Inflammatory macrophage treated with lipopolysaccharide for 4 hours (primary cell): ENCODE results near the gene TGFBI.
A peak's percentile ranks its signal among the peaks of the same experiment; 100 is the strongest.
"Not testable (repeated sequence)": the region's sequence is repeated elsewhere in the genome, so short reads cannot be mapped to it uniquely, and the experiment has no call there.

ENCODE experiments used
- DNase-seq: peaks from one replicate; pipeline ENCODE4 v3.0.0-alpha.2; 2020

The TGFBI gene

DNA sequence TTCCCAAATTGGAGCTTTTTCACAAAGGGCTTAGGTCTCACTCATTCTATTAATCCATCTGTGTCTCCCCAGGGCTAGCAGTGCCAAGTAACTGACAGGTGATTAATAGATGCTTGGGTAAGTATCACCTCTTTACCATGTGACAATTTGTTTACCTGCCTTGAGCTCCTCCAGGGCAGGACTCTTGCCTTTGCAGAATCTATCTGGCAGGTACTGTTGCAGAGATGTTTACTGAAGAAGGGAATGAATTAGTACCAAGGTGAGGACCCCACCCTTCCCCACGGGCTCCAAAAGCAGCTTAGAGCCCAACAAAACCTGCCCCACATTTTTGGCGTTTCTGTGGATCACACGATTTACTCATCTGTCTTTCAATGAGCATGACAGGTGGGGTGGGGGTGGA is 698 bp upstream of the TGFBI start:
- no peak for DNase-seq

DNA sequence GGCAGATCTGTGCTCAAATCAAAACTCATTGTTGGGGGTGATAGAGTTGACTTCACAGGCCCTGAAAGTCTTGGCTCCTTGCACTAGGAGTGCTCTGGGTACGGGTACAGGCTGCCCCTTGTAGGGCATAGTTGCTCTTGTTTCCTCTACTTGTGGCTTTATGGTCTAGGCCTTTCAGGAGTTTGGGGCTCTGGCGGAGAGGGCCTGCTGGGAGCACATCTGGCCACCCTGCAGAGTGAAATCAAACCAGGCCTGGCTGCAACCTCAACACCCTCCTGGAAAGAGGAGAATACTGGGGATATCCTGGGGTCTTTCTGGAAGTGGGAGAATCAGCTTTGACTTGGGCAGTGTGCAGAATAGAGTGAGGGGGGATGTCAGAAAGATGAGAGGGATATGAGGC is 1.5 kb downstream of the TGFBI start:
- DNase-seq = no peak

DNA sequence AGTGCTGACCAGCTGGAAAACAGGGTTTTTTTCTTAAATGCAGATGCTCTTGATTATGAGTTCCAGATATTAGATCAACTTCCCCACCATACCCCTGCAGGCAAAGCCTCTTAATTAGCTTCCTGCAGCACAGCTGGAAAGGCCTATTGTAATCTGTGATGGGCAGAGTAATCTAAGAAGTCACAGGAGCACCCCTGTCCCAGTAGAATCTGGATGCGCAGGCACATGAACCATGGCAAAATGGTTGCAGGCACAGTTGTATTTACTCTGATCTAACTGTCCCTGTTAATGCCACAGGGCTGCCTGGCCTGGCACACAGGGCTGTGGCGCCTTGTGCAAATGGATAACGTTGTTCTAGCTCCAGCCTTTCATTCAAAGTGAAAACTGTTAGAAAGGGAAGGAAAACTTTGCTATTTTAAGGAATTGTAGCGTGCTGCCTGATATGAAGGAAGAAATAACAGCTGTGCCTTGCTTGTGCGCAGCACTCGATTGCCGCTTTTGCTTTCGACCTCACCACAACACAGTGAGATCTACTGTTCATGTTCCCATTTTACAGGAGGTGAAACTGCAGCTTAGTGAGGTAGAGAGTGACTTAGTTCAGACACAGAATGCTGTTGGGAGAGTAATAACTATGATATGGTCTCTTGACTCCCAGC is 2.3 kb downstream of the TGFBI start:
- DNase-seq = peak; percentile 70

DNA sequence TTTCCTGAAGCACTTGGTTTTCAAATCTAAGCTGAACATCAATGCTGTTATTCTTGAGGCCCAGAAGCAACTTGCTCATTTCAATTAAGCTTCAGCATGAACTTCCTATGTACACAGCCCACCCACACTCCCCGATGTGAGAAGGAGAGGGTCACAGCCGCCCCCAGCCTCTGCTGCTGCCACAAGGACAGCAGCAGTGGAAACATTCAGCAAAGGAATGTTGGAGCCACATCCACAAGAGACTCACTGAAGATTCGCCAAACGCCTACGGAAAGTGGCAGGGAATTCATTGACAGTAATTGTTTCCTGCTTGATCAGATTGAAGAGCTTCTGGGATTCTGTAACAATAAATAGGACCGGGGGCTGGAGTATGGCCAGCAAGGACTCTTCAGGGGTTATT is 2.9 kb downstream of the TGFBI start:
- DNase-seq = no peak

DNA sequence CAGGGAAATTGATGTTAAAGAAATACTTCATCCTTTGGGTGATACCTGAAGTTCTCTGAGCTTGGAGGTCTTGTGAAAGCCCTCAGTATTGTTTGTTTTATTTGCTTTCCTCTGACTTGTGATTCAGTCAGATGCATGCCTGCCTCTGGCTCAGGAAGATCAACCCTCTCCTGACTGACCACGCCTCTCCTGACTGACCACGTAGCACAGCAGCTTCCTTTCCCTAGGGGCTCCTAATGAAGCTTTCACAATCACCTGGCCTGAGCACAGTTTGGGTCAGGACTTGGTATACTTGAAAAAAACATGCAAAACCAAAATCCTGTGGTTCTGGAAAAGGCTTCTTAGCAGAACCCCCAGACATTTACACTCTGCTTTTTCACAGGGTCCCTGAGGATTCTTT is 3.8 kb downstream of the TGFBI start:
- no peak for DNase-seq

DNA sequence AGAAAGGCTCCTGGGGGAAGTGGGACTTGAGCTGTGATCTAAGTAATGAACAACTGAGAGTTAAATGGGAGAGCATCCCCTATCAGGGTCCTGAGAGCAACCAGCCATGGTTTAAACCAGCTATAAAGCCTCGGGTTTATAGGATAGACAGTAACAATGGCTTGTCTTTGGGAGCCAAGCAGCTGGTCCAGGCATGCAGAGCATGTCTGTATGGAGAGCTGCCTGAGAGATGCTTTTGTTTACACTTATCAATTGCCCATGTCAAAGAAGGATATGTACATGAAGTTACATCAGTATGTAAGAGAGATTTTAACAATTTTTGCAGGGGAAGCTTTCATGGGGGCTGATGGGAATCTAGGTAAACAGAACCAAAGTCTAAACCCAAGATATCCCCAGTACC is 4.4 kb downstream of the TGFBI start:
- no peak for DNase-seq

DNA sequence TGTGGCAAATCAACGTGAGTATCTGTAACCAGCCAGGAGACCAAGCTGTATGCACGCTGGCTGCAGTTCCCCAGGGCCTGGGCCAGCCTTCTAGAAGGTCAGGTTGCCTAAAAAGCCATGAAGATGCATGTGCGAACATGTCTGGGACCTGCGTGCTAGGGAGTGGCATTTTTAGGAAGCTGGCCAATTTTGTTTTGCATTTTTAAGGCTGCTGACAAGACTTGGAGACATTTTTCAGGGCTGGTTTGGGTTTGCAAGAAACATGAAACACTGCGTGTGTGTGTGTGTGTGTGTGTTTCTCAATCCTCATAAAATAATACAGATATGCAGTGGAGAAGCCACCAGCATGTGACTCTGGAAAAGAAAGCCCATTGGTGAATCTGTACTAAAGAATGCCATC is 5.1 kb downstream of the TGFBI start:
- no peak for DNase-seq

DNA sequence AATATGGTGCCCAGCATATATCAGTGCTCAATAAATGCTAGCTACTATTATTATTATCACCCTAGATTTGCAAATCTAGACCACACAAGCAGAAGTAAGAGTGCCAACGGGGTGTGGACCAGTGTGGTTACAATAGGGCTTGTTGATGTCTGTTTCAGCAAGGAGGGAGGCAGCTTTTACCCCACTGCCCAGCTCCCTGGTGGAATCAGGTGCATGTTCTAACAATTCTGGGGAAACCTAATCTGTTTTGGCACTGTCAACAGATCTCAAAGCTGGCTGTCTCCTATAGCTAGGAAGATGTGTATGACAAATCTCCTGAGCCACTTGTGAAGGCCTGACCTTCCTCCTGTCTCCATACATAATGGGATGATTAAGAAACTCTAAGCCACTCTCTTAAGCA is 5.7 kb downstream of the TGFBI start:
- DNase-seq = no peak

DNA sequence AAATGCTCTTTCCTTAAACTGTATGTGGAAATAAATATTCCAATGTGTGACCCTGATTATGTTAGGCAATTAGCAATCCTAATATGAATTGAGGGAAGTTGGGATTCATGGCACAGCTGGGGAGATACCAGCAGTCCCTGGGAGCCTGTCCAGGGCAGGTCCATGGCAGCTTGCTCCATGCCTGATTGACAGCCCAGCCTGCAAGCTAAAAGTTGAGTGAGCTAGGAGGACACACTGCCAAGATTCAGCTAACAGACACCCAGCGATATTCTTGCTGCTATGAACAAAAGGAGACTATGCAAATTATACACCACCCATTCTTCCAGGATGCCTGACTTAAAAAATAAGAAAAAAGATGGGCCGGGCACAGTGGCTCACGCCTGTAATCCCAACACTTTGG is 6.2 kb downstream of the TGFBI start:
- DNase-seq = no peak

DNA sequence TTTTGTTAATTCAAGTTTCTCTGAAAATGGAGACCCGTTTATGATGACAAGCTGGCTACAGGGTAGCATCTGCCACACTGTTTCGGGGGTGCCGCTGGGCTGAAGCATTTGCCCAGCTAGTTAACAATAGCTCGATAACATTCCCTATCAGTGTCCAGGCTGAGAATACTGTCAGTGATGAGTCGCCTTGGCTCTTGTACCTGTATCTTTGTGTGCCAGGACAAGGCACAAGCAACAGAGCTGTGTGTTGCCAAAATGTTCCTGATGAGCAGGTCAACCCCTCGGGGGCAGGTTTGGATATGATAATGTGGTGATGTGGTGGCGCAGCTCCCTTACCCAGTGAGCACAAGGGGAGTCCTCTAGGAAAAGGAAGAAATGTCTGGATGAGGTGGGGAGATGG is 7.0 kb downstream of the TGFBI start:
- no peak for DNase-seq

DNA sequence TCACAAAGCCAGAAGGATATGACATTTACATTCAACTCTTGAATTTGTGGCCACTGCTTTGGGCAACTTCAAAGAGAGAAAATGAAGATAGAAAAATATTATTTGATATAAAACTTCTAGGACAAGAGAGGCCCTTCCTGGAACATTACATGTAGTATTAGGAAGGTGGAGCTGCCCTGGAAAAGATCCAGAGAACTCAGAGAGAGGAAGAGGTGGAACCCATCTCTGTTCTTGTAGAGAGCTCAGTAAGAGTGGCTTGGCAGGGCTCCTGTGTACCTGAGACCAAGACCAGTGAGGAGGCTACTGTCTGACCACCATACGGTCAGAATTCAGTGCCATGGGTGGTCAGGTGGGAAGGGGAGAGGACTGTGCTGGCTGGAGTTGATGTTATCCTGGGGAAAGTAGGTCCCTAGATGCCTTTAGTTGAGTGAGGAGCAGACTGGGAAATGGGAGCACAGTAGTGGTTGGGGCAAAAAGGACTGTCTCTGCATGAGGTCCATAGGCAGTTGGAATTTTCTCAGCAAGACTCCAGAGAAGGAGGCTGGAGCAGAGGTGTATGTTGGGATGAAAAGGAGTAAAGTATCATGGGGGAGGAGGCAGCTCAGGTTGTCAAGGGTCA is 7.6 kb downstream of the TGFBI start:
- no peak for DNase-seq

DNA sequence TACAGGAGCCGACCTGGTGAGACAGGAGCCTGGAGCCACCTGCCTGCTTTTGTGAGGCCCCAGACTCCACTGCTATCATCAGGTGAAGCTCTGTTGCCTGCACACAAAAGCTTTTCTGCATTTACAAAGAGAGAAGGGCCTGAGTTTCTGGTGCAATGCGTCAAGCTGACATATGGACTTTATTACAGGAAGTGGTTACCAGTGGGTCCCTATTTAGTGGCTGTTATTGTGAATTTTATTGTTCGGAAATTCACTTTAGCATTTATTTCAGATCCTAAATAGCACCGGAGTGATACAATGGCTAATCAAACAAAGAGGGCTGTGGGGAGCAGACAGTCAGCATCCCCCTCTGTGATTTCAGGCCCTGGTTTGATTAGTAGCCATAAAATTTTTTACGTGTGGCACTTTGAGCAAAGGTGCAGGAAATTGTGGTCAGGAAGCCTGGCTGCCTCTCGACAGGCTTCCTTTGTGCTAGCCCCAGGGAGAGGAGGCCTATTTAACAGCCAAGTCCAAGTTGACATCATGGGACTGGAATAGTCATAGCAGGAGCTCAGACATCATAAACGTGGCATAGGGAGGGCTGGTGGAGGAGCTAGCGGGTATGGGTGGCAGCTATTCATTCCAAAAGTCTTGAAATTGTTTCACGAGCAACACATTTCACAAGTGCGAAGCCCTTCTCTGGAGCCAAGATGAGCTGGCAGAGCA is 8.4 kb downstream of the TGFBI start:
- DNase-seq = peak; percentile 49

DNA sequence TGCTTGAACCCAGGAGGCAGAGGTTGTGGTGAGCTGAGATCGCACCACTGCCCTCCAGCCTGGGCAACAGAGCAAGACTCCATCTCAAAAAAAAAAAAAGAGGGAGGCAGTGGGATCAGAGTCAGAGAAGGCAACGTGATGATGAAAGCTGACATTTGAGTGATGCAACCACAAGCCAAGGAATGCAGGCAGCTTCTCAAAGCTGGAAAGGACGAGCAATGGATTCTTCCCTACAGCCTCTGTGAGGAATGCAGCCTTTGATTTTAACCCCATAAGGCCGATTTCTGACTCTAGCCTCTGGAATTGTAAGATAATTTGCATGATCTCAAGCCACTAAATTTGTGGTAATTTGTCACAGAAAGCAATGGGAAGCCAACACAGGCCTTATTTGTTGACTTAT is 9.8 kb downstream of the TGFBI start:
- no peak for DNase-seq

DNA sequence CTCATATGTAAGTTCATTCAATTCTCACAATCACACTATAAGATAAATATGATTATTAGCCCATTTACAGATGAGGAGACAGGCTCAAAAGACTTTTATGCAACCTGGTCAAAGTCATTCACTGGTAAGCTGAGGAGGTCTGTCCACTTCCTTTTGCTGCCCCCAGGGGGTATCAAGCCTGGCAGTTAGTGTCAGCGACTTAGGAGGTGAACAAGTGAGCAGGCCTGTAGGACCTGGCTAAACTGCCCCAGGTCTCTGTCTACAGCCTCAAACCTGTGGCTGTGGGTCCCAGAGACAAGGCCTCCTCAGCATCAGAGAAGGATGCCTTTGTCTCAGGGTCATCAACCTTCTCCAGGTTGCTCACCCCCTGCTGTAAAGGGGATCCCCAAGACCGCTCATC is 10.4 kb downstream of the TGFBI start:
- DNase-seq = no peak

DNA sequence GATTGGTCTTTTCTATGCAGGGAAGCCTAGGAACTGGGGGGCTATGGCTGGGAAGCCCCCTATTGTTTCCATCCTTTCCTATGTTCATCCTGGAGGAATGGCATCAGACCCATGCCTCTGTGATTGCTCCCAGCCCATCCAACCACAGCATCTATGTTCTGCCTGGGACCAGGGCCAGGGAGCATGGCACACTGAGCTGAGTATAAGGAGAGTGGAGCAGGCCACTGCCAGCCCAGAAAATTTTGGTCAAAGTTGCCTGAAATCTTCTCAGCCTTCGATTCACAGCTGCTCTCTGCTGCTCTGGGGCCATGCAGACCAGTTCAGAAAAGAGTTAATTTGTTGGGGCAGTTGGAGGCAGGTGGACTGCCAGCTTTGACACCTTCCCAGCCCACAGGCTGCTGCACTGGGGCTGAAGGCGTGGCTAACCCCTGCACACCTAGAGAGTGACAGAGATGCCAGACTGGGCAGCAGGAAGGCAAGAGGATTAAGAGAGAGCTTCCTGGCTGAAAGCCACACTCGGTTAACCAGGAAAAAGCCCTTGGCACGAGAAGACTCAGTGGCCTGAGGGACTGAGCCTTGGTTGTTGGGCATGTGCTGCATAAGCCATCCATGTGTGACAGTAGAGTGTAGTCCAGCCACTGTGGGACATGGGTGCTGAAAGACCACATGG is 12.1 kb downstream of the TGFBI start:
- DNase-seq = no peak

DNA sequence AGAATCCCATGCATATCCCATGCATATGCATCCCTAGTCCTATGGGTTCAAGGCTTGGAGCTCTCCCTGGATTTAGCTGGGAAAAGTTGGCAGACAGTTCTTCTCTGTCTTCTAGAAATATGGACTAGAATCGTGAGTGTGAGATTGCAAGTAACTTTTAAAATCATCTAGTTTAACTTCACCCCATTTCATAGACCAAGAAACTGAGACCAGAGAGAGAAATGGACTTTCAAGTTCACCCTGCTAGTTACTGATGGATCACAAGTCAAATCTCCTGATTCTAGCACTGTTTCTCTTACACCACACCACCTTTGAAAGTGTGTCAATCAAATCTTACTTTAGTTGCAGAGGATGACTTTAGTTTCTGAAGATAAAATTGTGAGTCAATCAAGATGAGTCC is 13.4 kb downstream of the TGFBI start:
- DNase-seq = no peak

DNA sequence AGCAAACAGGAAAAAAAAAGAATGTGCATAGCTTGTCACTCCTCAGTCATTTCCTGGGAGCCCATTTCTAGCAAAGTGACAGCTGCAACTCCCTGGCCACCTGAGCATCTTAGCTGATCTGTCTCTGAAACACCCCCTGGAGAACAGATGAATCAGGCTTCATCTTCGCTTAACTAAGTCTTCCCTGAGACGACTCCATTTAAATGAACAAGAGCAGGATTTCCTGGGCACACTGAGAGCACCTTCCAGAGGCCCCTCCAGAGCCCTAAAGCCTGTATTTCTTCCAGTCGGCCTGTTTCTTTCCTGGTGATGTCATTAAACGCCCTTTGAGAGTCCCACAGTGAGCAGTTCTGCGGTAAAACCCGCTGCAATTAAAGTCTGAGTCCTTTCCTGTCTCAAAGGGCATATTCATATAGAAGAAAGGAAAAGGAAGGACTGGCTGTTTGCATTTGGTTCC is 13.9 kb downstream of the TGFBI start:
- peak; percentile 64 for DNase-seq

DNA sequence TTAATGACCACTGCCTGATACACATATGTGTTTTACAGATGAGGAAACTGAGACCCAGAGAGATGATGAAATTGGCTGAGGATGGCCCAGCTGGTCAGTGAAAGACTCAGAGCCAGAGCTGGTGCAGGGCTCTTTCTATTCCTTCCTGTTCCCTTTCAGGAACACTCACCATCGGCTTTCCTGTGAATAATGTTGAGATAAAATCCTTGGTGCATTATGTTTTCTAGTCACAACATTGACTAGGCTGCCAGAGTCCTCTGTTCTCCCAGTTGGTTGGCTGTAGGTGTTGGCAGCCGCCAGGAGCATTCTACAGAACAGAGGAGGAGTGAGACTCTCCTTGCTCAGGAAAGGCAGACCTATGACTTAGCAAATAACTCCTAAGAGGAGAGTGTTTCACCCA is 14.8 kb downstream of the TGFBI start:
- no peak for DNase-seq

DNA sequence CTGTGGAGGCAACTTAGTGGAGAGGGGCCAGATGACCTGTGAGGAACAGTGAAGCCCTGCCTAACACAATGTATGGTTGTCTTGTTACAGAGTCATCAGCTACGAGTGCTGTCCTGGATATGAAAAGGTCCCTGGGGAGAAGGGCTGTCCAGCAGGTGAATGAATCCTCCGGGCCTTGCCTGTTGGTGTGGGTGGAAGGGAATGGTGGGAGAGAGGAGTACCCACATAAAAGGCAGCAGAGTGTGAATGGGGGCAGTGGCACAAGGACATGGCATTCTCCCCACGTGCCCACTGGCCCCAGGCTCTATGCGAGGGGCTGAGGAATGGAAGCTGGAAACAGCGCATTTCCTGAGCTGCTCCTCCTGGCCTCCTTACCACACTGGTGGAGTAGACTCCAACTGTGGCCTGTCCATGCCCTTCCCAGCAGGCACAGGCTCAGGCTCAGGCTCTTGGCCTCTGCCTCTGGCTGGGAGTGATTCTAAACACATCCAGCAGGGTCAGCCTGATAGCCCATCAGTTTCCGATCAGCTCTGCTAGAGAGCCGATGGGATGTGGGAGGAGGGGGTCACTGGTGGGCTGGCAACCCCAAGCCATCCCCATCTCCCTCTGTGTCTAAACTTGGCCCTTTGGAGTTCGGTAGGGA is 15.3 kb downstream of the TGFBI start:
- DNase-seq = no peak

DNA sequence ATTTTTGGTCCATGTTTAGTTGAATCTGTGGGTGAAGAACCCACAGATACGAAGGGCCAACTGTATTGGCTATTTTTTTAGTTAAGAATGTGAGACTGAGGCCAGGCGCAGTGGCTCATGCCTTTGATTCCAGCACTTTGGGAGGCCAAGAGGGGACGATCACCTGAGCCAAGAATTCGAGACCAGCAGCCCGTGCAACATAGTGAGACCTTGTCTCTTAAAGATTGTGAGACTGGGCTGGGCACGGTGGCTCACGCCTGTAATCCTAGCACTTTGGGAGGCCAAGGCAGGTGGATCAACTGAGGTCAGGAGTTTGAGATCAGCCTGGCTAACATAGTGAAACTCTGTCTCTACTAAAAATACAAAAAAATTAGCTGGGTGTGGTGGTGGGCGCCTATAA is 16.2 kb downstream of the TGFBI start:
- DNase-seq = not testable (repeated sequence)

DNA sequence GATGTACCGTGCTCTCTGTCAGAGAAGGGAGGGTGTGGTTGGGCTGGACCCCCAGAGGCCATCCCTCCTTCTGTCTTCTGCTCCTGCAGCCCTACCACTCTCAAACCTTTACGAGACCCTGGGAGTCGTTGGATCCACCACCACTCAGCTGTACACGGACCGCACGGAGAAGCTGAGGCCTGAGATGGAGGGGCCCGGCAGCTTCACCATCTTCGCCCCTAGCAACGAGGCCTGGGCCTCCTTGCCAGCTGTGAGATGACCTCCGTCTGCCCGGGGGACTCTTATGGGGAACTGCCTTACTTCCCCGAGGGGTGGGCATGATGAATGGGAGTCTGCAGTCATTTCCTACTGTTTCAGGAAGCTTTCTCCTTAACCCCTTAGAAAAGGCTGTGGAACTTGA is 17.5 kb downstream of the TGFBI start:
- DNase-seq = peak; percentile 32

DNA sequence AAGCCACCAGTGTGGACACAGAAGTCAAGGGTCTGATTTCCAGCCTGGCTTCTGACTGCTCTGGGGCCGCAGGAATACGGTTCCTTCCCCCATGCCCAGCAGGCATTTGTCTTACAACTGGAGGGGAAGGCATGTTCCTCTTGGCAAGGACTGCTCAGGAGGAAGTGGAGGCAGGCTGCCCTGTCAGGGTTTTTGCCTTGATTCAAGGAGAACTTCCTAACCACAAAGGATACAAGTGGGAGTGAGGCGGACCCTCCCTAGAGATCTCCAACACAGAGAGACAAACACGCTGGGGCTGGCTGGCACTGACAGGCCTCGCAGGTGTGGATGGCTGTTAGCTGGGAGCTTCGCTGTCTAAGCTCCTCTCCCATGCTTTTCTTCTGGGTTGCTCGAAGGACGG is 19.1 kb downstream of the TGFBI start:
- DNase-seq = peak; percentile 77

DNA sequence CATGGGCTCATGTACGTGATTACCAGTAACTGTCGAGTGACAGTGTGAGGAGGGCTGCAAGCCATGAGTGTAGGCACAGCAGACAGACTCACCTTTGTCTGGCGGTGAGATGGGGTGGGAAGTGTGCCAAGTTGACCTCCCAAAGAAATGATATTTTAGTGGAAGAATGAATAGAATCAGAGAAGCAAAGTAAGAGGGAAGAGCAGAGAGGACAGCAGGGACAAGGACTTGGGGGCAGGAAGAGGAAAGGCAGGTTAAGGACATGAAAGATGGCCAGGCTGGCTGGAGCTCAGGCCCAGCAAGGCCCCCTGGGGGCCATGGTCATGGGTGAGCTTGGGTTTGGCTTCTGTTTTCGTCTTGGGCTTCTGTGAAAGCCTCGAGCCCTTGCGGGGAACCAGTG is 20.2 kb downstream of the TGFBI start:
- no peak for DNase-seq
